Endothelial cell of umbilical vein (primary cell): ENCODE data around the gene ABCD1. TPM values are rescaled to one million over a fixed set of nuclear protein-coding genes. Genes with fewer than 3 reads are reported as not detected.

Experiments
- BruUV-seq: library from RNA; stranded (reverse); fragments of 400-500 nt; replicated peaks from 2 replicates; lab custom pipeline; 2021; lab: Mats Ljungman, UMichigan
- CTCF ChIA-PET: fragments of 300-600, 350-600 bp; sonication (Branson Sonifier 250); formaldehyde crosslinking; loops from one replicate; lab custom pipeline; 2021; ENCODE audit warnings: antibody characterized with exemption, inconsistent platforms; lab: Charles Lee
- POLR2A ChIA-PET: fragments of 300-600, 350-600 bp; sonication (Branson Sonifier 250); formaldehyde crosslinking; loops from one replicate; lab custom pipeline; 2021; ENCODE audit warnings: antibody characterized with exemption, inconsistent platforms; lab: Charles Lee
- DNase-seq: peaks from one replicate; pipeline ENCODE4 v3.0.0-alpha.2; 2011; ENCODE audit warnings: low read depth, low spot score
- FAIRE-seq: peaks from 2 replicates; lab custom pipeline; 2011; peaks lifted over from hg19 to GRCh38; lab: Jason Lieb, UNC
- H2AFZ ChIP-seq: 2 replicates; pipeline ENCODE4 v1.6.0; 2012; ENCODE audit warnings: low read depth, low read length, control low read depth, inconsistent platforms
- H3K27ac ChIP-seq: 2 replicates; pipeline ENCODE4 v1.5.1; 2011; ENCODE audit warnings: low read depth, mild to moderate bottlenecking, control low read depth, low read length, moderate library complexity; ENCODE audit not compliant: insufficient read depth
- H3K27me3 ChIP-seq, 2 experiments: 2 replicates each; pipeline versions ENCODE4 v1.6.0 to v1.6.1; 2011; ENCODE audit warnings: low read length in 2 of 2, mixed read lengths in 1 of 2; ENCODE audit not compliant: control insufficient read depth in 2 of 2, insufficient read depth in 2 of 2
- H3K36me3 ChIP-seq, 2 experiments: 2 replicates in 1 of 2; 3 replicates in 1 of 2; pipeline ENCODE4 v1.5.1; 2011; ENCODE audit warnings: low read length in 2 of 2, mild to moderate bottlenecking in 1 of 2, moderate library complexity in 1 of 2; ENCODE audit not compliant: control insufficient read depth in 2 of 2, insufficient read depth in 2 of 2; ENCODE audit errors: extremely low read depth in 1 of 2
- H3K4me1 ChIP-seq: 3 replicates; pipeline ENCODE4 v1.5.1; 2011; ENCODE audit warnings: mild to moderate bottlenecking, low read length; ENCODE audit not compliant: control insufficient read depth, insufficient read depth; ENCODE audit errors: extremely low read depth
- H3K4me2 ChIP-seq: 2 replicates; pipeline ENCODE4 v1.6.1; 2011; ENCODE audit warnings: low read length, control low read depth, mixed read lengths; ENCODE audit not compliant: insufficient read depth
- H3K4me3 ChIP-seq, 3 experiments: fragments of 200-600 bp in 1 of 3; sonication (generic), shearing (Covaris generic) in 1 of 3; replicated peaks in 1 of 3; 2 replicates each; pipeline ENCODE4 v1.5.1; 2011 to 2016; ENCODE audit warnings: control low read depth in 3 of 3, low read length in 3 of 3, mild to moderate bottlenecking in 2 of 3, inconsistent platforms in 1 of 3, low read depth in 1 of 3, moderate library complexity in 1 of 3; ENCODE audit not compliant: insufficient read depth in 1 of 3
- H3K79me2 ChIP-seq: 2 replicates; pipeline ENCODE4 v1.6.0; 2012; ENCODE audit warnings: low read length, inconsistent platforms; ENCODE audit not compliant: control insufficient read depth, insufficient read depth
- H3K9ac ChIP-seq: replicated peaks from 2 replicates; pipeline ENCODE3; 2011; ENCODE audit warnings: low read length, control low read depth; ENCODE audit not compliant: insufficient read depth; ENCODE audit errors: extremely low read depth
- H3K9me1 ChIP-seq: replicated peaks from 3 replicates; pipeline ENCODE4 v1.6.0; 2011; ENCODE audit warnings: mild to moderate bottlenecking, low read length; ENCODE audit not compliant: control insufficient read depth, insufficient read depth; ENCODE audit errors: extremely low read depth
- H3K9me3 ChIP-seq: replicated peaks from 2 replicates; pipeline ENCODE4 v1.5.1; 2012; ENCODE audit warnings: low read length, inconsistent platforms; ENCODE audit not compliant: control insufficient read depth, insufficient read depth
- H4K20me1 ChIP-seq: replicated peaks from 2 replicates; pipeline ENCODE3; 2011; ENCODE audit warnings: mild to moderate bottlenecking, low read length; ENCODE audit not compliant: control insufficient read depth, insufficient read depth; ENCODE audit errors: extremely low read depth
- FOS ChIP-seq: IDR thresholded peaks from 2 replicates; pipeline ENCODE4 v1.6.1; 2011; ENCODE audit warnings: mild to moderate bottlenecking, low read length, moderate library complexity, borderline replicate concordance; ENCODE audit not compliant: insufficient read depth
- dilution Hi-C: fragments of 300-500 bp; cut with MboI; formaldehyde crosslinking; loops from one replicate; pipeline ENCODE4 v1.15.0; 2019; ENCODE audit warnings: low sequenced_read_pairs; ENCODE audit not compliant: extremely low pct_ligation_motif_present
- intact Hi-C: fragments of 100-400 bp; cut with micrococcal nuclease; formaldehyde crosslinking; loops from one replicate; pipeline ENCODE4 v1.10.0; 2022
- polyA plus RNA-seq, 4 experiments: library from polyadenylated mRNA; depleted of rRNA in 3 of 4; stranded (reverse) in 3 of 4; unstranded in 1 of 4; fragments of >200 nt; gene quantifications; 2 replicates each; pipeline versions ENCODE4 v1.2.1 to v1.2.3, GENCODE V29; 2011 to 2012; ENCODE audit warnings: missing spikeins in 1 of 4
- total RNA-seq: library from RNA; stranded (reverse); gene quantifications from 2 replicates; pipeline ENCODE4 v1.2.3, GENCODE V29; 2021
- TF ChIP-seq, protein P1 (sequence below), 2 donors: IDR thresholded peaks; 1 replicate in 1 of 2; 2 replicates in 1 of 2; pipeline ENCODE4 v1.5.1; 2011; ENCODE audit warnings: low read length in 2 of 2, mild to moderate bottlenecking in 2 of 2, moderate library complexity in 2 of 2, control low read depth in 1 of 2, inconsistent platforms in 1 of 2, low read depth in 1 of 2; ENCODE audit not compliant: insufficient read depth in 1 of 2; ENCODE audit errors: extremely low read depth in 1 of 2

Gene ABCD1
- total and polyA plus RNA-seq, 2 donors (not counting 3 experiments of a cell fraction or from before 2014, with no cell fraction given): 9.1 to 12.9 TPM

DNA sequence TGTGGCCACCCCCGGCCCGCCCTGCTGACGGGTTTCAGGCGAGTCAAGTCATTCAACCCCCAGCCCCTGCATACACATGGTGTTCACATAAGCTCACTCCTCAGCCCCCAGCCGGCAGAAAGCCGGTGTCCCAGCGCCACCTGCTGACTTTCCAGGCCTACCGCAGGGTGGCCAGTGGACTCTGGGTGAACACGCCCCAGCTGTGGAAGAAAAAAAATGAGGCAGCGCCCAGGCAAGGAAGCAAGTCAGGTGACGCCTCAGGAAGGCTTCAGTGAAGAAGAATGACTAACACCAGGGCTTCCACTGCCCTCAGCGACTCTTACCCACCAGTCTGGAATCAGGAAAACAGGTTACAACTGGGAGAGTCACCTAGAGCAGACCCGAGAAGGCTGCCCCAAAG is 16.2 kb upstream of the ABCD1 start:
- no TSS peak for BruUV-seq
- intact Hi-C loops: loop anchor here (1.0 to 2.0 kb wide), 2 partner anchors 98 to 169 kb away; no protein-coding TSS in a partner anchor
- Histone ChIP-seq H2AFZ (no peak overlapping the region), H3K9ac (no peak overlapping the region), H3K36me3 (peaks cover 2 to 20% of the 10 kb centered on the region in 2 experiments), H3K4me3 (no peak overlapping the region), H3K79me2 (peaks cover 11% of the 10 kb centered on the region), H3K27ac (no peak overlapping the region), H3K4me1 (peaks cover 12% of the 10 kb centered on the region), H4K20me1 (no peaks in the 10 kb centered on the region), H3K9me1 (no peaks in the 10 kb centered on the region), H3K27me3 (no peaks in the 10 kb centered on the region), H3K9me3 (no peaks in the 10 kb centered on the region), H3K4me2 (no peak overlapping the region)
- no peak for TF ChIP-seq FOS
- TF ChIP-seq, protein P1, sequence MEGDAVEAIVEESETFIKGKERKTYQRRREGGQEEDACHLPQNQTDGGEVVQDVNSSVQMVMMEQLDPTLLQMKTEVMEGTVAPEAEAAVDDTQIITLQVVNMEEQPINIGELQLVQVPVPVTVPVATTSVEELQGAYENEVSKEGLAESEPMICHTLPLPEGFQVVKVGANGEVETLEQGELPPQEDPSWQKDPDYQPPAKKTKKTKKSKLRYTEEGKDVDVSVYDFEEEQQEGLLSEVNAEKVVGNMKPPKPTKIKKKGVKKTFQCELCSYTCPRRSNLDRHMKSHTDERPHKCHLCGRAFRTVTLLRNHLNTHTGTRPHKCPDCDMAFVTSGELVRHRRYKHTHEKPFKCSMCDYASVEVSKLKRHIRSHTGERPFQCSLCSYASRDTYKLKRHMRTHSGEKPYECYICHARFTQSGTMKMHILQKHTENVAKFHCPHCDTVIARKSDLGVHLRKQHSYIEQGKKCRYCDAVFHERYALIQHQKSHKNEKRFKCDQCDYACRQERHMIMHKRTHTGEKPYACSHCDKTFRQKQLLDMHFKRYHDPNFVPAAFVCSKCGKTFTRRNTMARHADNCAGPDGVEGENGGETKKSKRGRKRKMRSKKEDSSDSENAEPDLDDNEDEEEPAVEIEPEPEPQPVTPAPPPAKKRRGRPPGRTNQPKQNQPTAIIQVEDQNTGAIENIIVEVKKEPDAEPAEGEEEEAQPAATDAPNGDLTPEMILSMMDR (IDR thresholded peaks at IDR 0.05; ENCODE audit: extremely low read depth in 1 of 2, insufficient read depth in 1 of 2, low read depth in 1 of 2, low read length in 2 of 2): peak; percentile 66 to 67
- FAIRE-seq (peak; percentile 98), DNase-seq (peak; percentile 77)
- dilution Hi-C loops: no loop called here
- CTCF ChIA-PET: interaction anchor here (0.6 to 2.9 kb wide), 14 partner anchors 10 to 169 kb away, joined by 3 to 30 read pairs (median 8); partner anchors contain the start of genes CCNQ and SLC6A8
- POLR2A ChIA-PET: no interaction called here
